Neural progenitor cell (in vitro differentiated cells): ENCODE results near the gene PRKCE. TPM values are rescaled to one million over a fixed set of nuclear protein-coding genes. Genes with fewer than 3 reads are reported as not detected.

ENCODE experiments used
- DNase-seq: peaks from one replicate; pipeline ENCODE4 v3.0.0-alpha.2; 2016; ENCODE audit warnings: low spot score
- H2AFZ ChIP-seq: fragments of 200-600 bp; sonication (generic); replicated peaks from 2 replicates; pipeline ENCODE4 v1.6.1; 2016; ENCODE audit warnings: antibody characterized with exemption
- H3F3A ChIP-seq: fragments of 200-600 bp; sonication (generic); 2 replicates; pipeline ENCODE4 v1.6.1; 2016; ENCODE audit warnings: antibody characterized with exemption, low read depth
- H3K27ac ChIP-seq: fragments of 200-600 bp; sonication (generic); 2 replicates; pipeline ENCODE4 v1.5.1; 2016; ENCODE audit warnings: mild to moderate bottlenecking
- H3K27me3 ChIP-seq: fragments of 200-600 bp; sonication (generic); 2 replicates; pipeline ENCODE4 v1.6.1; 2016; ENCODE audit warnings: mild to moderate bottlenecking, moderate library complexity
- H3K36me3 ChIP-seq: fragments of 200-600 bp; sonication (generic); 2 replicates; pipeline ENCODE4 v1.5.1; 2016
- H3K4me1 ChIP-seq: fragments of 200-600 bp; sonication (generic); 2 replicates; pipeline ENCODE4 v1.6.1; 2016; ENCODE audit warnings: mixed run types
- H3K4me2 ChIP-seq: fragments of 200-600 bp; sonication (generic); 2 replicates; pipeline ENCODE4 v1.6.1; 2016
- H3K4me3 ChIP-seq: fragments of 200-600 bp; sonication (generic); 2 replicates; pipeline ENCODE4 v1.5.1; 2016
- H3K79me2 ChIP-seq: fragments of 200-600 bp; sonication (generic); 2 replicates; pipeline ENCODE4 v1.6.1; 2016; ENCODE audit warnings: low read depth
- H3K9ac ChIP-seq: fragments of 200-600 bp; sonication (generic); 2 replicates; pipeline ENCODE4 v1.6.1; 2016
- H3K9me3 ChIP-seq: fragments of 200-600 bp; sonication (generic); 2 replicates; pipeline ENCODE4 v1.5.1; 2016; ENCODE audit warnings: low read depth
- H4K20me1 ChIP-seq: fragments of 200-600 bp; sonication (generic); 2 replicates; pipeline ENCODE4 v1.6.1; 2016; ENCODE audit warnings: low read depth
- H3K27ac Mint-ChIP-seq: 3 replicates; pipeline ENCODE4 v1.8.0; 2021; ENCODE audit warnings: mixed read lengths
- H3K27me3 Mint-ChIP-seq: 2 replicates; pipeline ENCODE4 v1.8.0; 2022; ENCODE audit warnings: low read depth, mild to moderate bottlenecking, inconsistent platforms, moderate library complexity, mixed read lengths; ENCODE audit not compliant: insufficient read depth
- H3K36me3 Mint-ChIP-seq: 3 replicates; pipeline ENCODE4 v1.8.0; 2021; ENCODE audit warnings: mixed read lengths
- H3K4me1 Mint-ChIP-seq: 3 replicates; pipeline ENCODE4 v1.8.0; 2021; ENCODE audit warnings: mixed read lengths
- H3K4me3 Mint-ChIP-seq: 3 replicates; pipeline ENCODE4 v1.8.0; 2021; ENCODE audit warnings: mild to moderate bottlenecking, moderate library complexity, mixed read lengths
- H3K9me3 Mint-ChIP-seq: 3 replicates; pipeline ENCODE4 v1.8.0; 2020; ENCODE audit warnings: mixed read lengths
- EZH2 ChIP-seq: fragments of 200-600 bp; sonication (generic); IDR thresholded peaks from 2 replicates; pipeline ENCODE4 v1.6.1; 2017; ENCODE audit warnings: antibody characterized with exemption, mild to moderate bottlenecking, moderate library complexity
- EZH2phosphoT487 ChIP-seq: fragments of 200-600 bp; sonication (generic); IDR thresholded peaks from 2 replicates; pipeline ENCODE4 v1.6.1; 2017; ENCODE audit warnings: antibody characterized with exemption
- total RNA-seq: library from RNA; depleted of rRNA; stranded (reverse); fragments of >200 nt; gene quantifications from 2 replicates; pipeline ENCODE4 v1.2.3, GENCODE V29; 2015; ENCODE audit warnings: low replicate concordance
- TF ChIP-seq, protein P1 (sequence below): fragments of 200-600 bp; sonication (generic); IDR thresholded peaks from 2 replicates; pipeline ENCODE4 v1.5.1; 2017; ENCODE audit warnings: antibody characterized with exemption, mild to moderate bottlenecking

The PRKCE gene
- total RNA-seq, 1 donor from 2014 or later: 4.1 TPM

DNA sequence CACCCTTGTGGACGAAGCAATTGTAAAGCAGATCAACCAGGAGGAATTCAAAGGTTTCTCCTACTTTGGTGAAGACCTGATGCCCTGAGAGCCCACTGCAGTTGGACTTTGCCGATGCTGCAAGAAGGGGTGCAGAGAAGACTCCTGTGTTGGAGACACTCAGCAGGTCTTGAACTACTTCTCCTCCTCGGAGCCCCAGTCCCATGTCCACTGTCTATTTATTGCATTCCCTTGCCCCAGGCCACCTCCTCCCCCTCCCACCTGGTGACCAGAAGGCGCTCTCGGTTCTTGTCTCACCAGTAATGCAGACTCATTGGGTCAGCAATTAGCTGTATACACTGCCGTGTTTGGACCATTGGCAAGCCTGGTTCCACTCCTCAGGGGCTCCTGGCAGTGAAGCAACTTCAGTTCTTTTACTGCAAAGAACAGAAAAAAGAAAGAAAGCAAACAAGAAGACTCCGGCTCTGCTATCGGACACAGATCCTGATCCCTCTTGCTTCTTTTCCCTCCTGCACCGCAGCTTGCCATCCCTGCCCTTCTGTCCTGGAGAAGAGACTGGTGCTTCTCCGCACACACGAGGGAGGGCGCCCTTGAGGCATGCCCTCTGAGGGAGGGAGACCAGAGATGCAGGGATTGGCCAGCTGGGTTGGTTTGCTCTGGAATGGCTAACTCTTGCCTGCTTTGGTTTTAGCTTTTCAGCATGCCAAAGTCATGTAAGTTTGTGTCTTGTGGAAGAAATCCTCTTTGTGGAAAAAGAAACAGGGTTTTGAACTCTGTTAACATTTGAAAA, 533.5 kb downstream of the PRKCE start:
- no peak overlapping the region for H3K4me3 ChIP-seq
- no peak for DNase-seq
- no peak overlapping the region for H2AFZ ChIP-seq
- H3K9me3 ChIP-seq: no peaks in the 10 kb centered on the region
- H3K36me3 ChIP-seq: no peaks in the 10 kb centered on the region
- H3K4me2 ChIP-seq: no peak overlapping the region
- H3K4me1 Mint-ChIP-seq: peaks cover 9% of the 10 kb centered on the region
- no peak overlapping the region for H3K27ac Mint-ChIP-seq
- H4K20me1 ChIP-seq: no peaks in the 10 kb centered on the region
- H3K36me3 Mint-ChIP-seq: no peaks in the 10 kb centered on the region
- no peak overlapping the region for H3K27ac ChIP-seq
- H3F3A ChIP-seq: no peaks in the 10 kb centered on the region
- no peak overlapping the region for H3K9ac ChIP-seq
- TF ChIP-seq, protein P1, sequence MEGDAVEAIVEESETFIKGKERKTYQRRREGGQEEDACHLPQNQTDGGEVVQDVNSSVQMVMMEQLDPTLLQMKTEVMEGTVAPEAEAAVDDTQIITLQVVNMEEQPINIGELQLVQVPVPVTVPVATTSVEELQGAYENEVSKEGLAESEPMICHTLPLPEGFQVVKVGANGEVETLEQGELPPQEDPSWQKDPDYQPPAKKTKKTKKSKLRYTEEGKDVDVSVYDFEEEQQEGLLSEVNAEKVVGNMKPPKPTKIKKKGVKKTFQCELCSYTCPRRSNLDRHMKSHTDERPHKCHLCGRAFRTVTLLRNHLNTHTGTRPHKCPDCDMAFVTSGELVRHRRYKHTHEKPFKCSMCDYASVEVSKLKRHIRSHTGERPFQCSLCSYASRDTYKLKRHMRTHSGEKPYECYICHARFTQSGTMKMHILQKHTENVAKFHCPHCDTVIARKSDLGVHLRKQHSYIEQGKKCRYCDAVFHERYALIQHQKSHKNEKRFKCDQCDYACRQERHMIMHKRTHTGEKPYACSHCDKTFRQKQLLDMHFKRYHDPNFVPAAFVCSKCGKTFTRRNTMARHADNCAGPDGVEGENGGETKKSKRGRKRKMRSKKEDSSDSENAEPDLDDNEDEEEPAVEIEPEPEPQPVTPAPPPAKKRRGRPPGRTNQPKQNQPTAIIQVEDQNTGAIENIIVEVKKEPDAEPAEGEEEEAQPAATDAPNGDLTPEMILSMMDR: no peak
- no peak for TF ChIP-seq EZH2phosphoT487
- no peak for TF ChIP-seq EZH2
- peaks cover 5% of the 10 kb centered on the region for H3K4me1 ChIP-seq
- H3K79me2 ChIP-seq: no peaks in the 10 kb centered on the region
- H3K27me3 ChIP-seq: no peaks in the 10 kb centered on the region
- peaks cover 4% of the 10 kb centered on the region for H3K27me3 Mint-ChIP-seq
- peaks cover 2% of the 10 kb centered on the region for H3K9me3 Mint-ChIP-seq
- H3K4me3 Mint-ChIP-seq: no peak overlapping the region

DNA sequence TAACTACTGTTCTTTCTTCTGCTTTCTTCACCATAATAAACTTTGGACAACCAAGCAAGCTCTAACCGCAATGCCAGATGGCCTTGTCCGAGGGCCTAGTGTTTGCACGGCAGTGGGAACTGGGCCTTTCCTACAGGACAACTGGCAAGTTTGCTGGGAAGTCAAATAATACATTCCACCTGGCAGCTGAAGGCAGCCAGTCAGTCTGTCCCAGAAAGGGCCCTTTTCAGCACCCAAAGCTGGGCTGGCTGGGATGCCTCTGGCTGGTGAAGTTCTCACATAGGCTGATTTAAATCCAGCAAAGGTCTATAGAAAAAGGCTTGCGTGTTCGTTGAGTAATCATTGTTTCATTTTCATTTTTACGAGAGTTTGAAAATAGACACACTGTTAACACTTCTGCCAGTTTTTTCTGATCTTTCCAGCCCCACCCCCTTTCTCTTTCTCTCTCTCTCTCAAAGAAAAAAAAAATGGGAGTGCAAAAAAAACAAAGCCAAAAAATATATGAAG, 535.7 kb downstream of the PRKCE start:
- Mint-ChIP-seq H3K36me3 (no peaks in the 10 kb centered on the region), H3K27ac (no peak overlapping the region)

DNA sequence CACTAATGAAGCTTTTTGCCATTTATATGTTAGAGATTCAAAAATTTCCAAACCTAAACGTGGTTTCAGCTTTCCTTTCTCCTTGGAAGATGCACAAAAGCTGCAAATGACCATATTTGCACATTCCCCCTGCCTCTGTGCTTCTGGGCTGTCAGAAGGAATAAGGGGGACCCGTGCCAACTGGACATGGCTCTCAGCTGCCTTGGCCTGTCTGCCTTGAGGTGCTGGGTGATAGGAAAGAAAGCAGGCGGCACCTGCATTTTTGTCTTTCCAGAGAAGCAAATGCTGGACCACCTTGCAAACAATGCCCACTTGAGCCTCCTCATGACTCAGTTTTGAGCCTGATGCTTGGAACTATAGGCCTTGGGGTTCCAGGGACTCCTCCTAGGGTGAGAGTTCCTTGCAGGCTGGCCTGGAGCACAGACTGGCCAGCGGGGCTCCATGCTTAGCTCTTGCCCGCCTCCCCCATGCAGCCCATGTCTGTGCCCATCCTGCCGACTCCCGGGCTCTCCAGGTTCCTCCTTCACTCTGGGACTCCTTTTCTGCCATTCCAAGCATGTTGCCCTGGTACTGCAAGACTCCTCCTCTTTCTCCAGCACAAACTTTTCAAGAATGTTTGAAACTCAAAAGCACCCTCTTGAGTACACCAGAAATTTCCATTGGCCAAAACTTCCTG, 536.7 kb downstream of the PRKCE start:
- Histone ChIP-seq H3K36me3 (no peaks in the 10 kb centered on the region), H3K9ac (no peak overlapping the region), H3F3A (no peaks in the 10 kb centered on the region), H3K27me3 (no peaks in the 10 kb centered on the region), H2AFZ (no peak overlapping the region), H3K4me1 (peaks cover 5% of the 10 kb centered on the region), H4K20me1 (no peaks in the 10 kb centered on the region), H3K27ac (no peak overlapping the region), H3K9me3 (no peaks in the 10 kb centered on the region), H3K4me2 (no peak overlapping the region), H3K4me3 (no peak overlapping the region), H3K79me2 (no peaks in the 10 kb centered on the region)
- H3K9me3 Mint-ChIP-seq: no peaks in the 10 kb centered on the region
- H3K4me1 Mint-ChIP-seq: peaks cover 9% of the 10 kb centered on the region
- H3K36me3 Mint-ChIP-seq: no peaks in the 10 kb centered on the region
- no peak for DNase-seq
- peaks cover 2% of the 10 kb centered on the region for H3K27me3 Mint-ChIP-seq
- no peak for TF ChIP-seq EZH2phosphoT487
- TF ChIP-seq, protein P1: no peak
- no peak for TF ChIP-seq EZH2
- H3K27ac Mint-ChIP-seq: no peak overlapping the region
- no peak overlapping the region for H3K4me3 Mint-ChIP-seq

More for the DNA sequence above, 535.7 kb downstream of the PRKCE start:
- H3K27me3 ChIP-seq: no peaks in the 10 kb centered on the region
- Mint-ChIP-seq H3K4me1 (peaks cover 9% of the 10 kb centered on the region), H3K27me3 (peaks cover 2% of the 10 kb centered on the region), H3K9me3 (no peaks in the 10 kb centered on the region), H3K4me3 (no peak overlapping the region)
- no peak overlapping the region for H3K4me2 ChIP-seq
- no peaks in the 10 kb centered on the region for H3K9me3 ChIP-seq
- no peaks in the 10 kb centered on the region for H4K20me1 ChIP-seq
- TF ChIP-seq, protein P1: no peak
- TF ChIP-seq EZH2 (no peak), EZH2phosphoT487 (no peak)
- no peak for DNase-seq
- H3K4me3 ChIP-seq: no peak overlapping the region
- no peaks in the 10 kb centered on the region for H3K79me2 ChIP-seq
- no peak overlapping the region for H3K27ac ChIP-seq
- no peaks in the 10 kb centered on the region for H3K36me3 ChIP-seq
- H2AFZ ChIP-seq: no peak overlapping the region
- H3K4me1 ChIP-seq: peaks cover 5% of the 10 kb centered on the region
- H3K9ac ChIP-seq: no peak overlapping the region
- H3F3A ChIP-seq: no peaks in the 10 kb centered on the region
